Ishikawa (cell line): ENCODE data around the gene LY86.

Experiments used
- CEBPB ChIP-seq: IDR thresholded peaks from 2 replicates; pipeline ENCODE4 v1.6.1; 2012
- CREB1 ChIP-seq: IDR thresholded peaks from 2 replicates; pipeline ENCODE4 v1.6.1; 2012; ENCODE audit warnings: low read depth
- EGR1 ChIP-seq: IDR thresholded peaks from 2 replicates; pipeline ENCODE4 v1.6.1; 2012
- EP300 ChIP-seq: IDR thresholded peaks from 2 replicates; pipeline ENCODE4 v1.6.1; 2012; ENCODE audit warnings: borderline replicate concordance
- FOXM1 ChIP-seq: IDR thresholded peaks from 2 replicates; pipeline ENCODE4 v1.6.1; 2012; ENCODE audit warnings: low read depth, borderline replicate concordance
- MAX ChIP-seq: IDR thresholded peaks from 2 replicates; pipeline ENCODE4 v1.6.1; 2012
- NFIC ChIP-seq: IDR thresholded peaks from 2 replicates; pipeline ENCODE4 v1.6.1; 2012
- RAD21 ChIP-seq: IDR thresholded peaks from 2 replicates; pipeline ENCODE4 v1.6.1; 2012; ENCODE audit warnings: low read depth
- REST ChIP-seq: IDR thresholded peaks from 2 replicates; pipeline ENCODE4 v1.6.1; 2012; ENCODE audit warnings: low read depth, mild to moderate bottlenecking
- TAF1 ChIP-seq: IDR thresholded peaks from 2 replicates; pipeline ENCODE4 v1.6.1; 2012; ENCODE audit warnings: low read depth, mild to moderate bottlenecking
- TCF12 ChIP-seq: IDR thresholded peaks from 2 replicates; pipeline ENCODE4 v1.6.1; 2012; ENCODE audit warnings: low read depth
- TEAD4 ChIP-seq: IDR thresholded peaks from 2 replicates; pipeline ENCODE4 v1.6.1; 2012
- USF1 ChIP-seq: IDR thresholded peaks from 2 replicates; pipeline ENCODE4 v1.6.1; 2012
- YY1 ChIP-seq: IDR thresholded peaks from 2 replicates; pipeline ENCODE4 v1.6.1; 2012; ENCODE audit warnings: low read depth
- ZBTB7A ChIP-seq: IDR thresholded peaks from 2 replicates; pipeline ENCODE4 v1.6.1; 2012; ENCODE audit warnings: low read depth

LY86 gene

GRCh38 chr6:6604566-6604965 lies 16.0 kb downstream of the LY86 start:
- TF ChIP-seq TEAD4 (no peak), CREB1 (no peak), RAD21 (no peak), MAX (no peak), TAF1 (no peak), USF1 (no peak), NFIC (no peak), TCF12 (no peak), REST (no peak), CEBPB (no peak), EGR1 (no peak), YY1 (no peak), ZBTB7A (no peak), FOXM1 (no peak)

- TF ChIP-seq FOXM1, result no peak
- no peak for TF ChIP-seq CEBPB
- no peak for TF ChIP-seq ZBTB7A
- TF ChIP-seq RAD21, result no peak
Observed at GRCh38 chr6:6605873-6606272, 17.4 kb downstream of the LY86 start.

GRCh38 chr6:6609450-6609849 lies 20.9 kb downstream of the LY86 start:
- no peak for TF ChIP-seq NFIC
- TF ChIP-seq TAF1, result no peak
- TF ChIP-seq CREB1, result no peak
- no peak for TF ChIP-seq CEBPB
- no peak for TF ChIP-seq RAD21
- no peak for TF ChIP-seq YY1
- TF ChIP-seq REST, result no peak
- no peak for TF ChIP-seq ZBTB7A
- no peak for TF ChIP-seq TEAD4
- TF ChIP-seq EGR1, result no peak

GRCh38 chr6:6610031-6610591 lies 21.6 kb downstream of the LY86 start:
- TF ChIP-seq ZBTB7A (no peak), CREB1 (no peak), FOXM1 (no peak), TEAD4 (no peak), YY1 (no peak), USF1 (no peak), TAF1 (no peak), EP300 (no peak), REST (no peak), NFIC (no peak), RAD21 (no peak)

- no peak for TF ChIP-seq YY1
- TF ChIP-seq CREB1, result no peak
- no peak for TF ChIP-seq NFIC
- TF ChIP-seq ZBTB7A, result no peak
- no peak for TF ChIP-seq CEBPB
- no peak for TF ChIP-seq EGR1
- TF ChIP-seq TCF12, result no peak
- no peak for TF ChIP-seq FOXM1
- no peak for TF ChIP-seq RAD21
- TF ChIP-seq MAX, result no peak
- no peak for TF ChIP-seq TAF1
Observed at GRCh38 chr6:6611486-6611885, 23.0 kb downstream of the LY86 start.
